KMS-11 (cell line): ENCODE results near the gene FOXN1.
A peak's percentile ranks its signal among the peaks of the same experiment; 100 is the strongest.

Experiments used
- H2AFZ ChIP-seq: fragments of 200-600 bp; sonication (generic); 2 replicates; pipeline ENCODE4 v1.6.1; 2016; ENCODE audit warnings: antibody characterized with exemption, mixed run types, low read depth
- H3K27ac ChIP-seq: fragments of 200-600 bp; sonication (generic); 2 replicates; pipeline ENCODE4 v1.6.1; 2016; ENCODE audit warnings: mild to moderate bottlenecking, mixed run types
- H3K27me3 ChIP-seq: fragments of 200-600 bp; sonication (generic); 2 replicates; pipeline ENCODE4 v1.6.1; 2017; ENCODE audit warnings: mild to moderate bottlenecking, low read depth, mixed run types, moderate library complexity; ENCODE audit not compliant: insufficient read depth
- H3K36me3 ChIP-seq: fragments of 200-600 bp; sonication (generic); 2 replicates; pipeline ENCODE4 v1.6.1; 2017; ENCODE audit warnings: mild to moderate bottlenecking, mixed run types; ENCODE audit not compliant: insufficient read depth
- H3K4me1 ChIP-seq: fragments of 200-600 bp; sonication (generic); 2 replicates; pipeline ENCODE4 v1.6.1; 2016; ENCODE audit warnings: mild to moderate bottlenecking, low read depth, mixed run types; ENCODE audit not compliant: poor library complexity, severe bottlenecking
- H3K4me2 ChIP-seq: fragments of 200-600 bp; sonication (generic); 2 replicates; pipeline ENCODE4 v1.7.0; 2016; ENCODE audit warnings: mild to moderate bottlenecking, mixed run types
- H3K4me3 ChIP-seq: fragments of 200-600 bp; sonication (generic); IDR thresholded peaks from 2 replicates; pipeline ENCODE4 v1.6.1; 2017; ENCODE audit warnings: low read depth, low read length, mixed read lengths; ENCODE audit not compliant: insufficient read depth
- H3K79me2 ChIP-seq: fragments of 200-600 bp; sonication (generic); 2 replicates; pipeline ENCODE4 v1.6.1; 2016; ENCODE audit warnings: low read depth, mixed run types; ENCODE audit not compliant: insufficient read depth
- H3K9ac ChIP-seq: fragments of 200-600 bp; sonication (generic); 2 replicates; pipeline ENCODE4 v1.6.1; 2016; ENCODE audit warnings: mild to moderate bottlenecking, mixed run types
- H4K20me1 ChIP-seq: fragments of 200-600 bp; sonication (generic); 2 replicates; pipeline ENCODE4 v1.6.1; 2016; ENCODE audit warnings: mild to moderate bottlenecking, mixed run types; ENCODE audit not compliant: insufficient read depth
- CTCF ChIP-seq: fragments of 200-600 bp; sonication (generic); conservative IDR thresholded peaks from 2 replicates; pipeline ENCODE4 v1.6.1; 2017; ENCODE audit warnings: low read depth, mild to moderate bottlenecking, antibody characterized with exemption, low read length, moderate library complexity, mixed read lengths

The FOXN1 gene

GRCh38 chr17:28536532-28537218 lies 30.5 kb downstream of the FOXN1 start:
- Histone ChIP-seq H3K79me2 (no peaks in the 10 kb centered on the region), H3K4me1 (peaks cover 33% of the 10 kb centered on the region), H3K4me2 (no peak overlapping the region), H3K4me3 (no peak overlapping the region), H3K27me3 (peaks cover 78% of the 10 kb centered on the region), H3K9ac (no peak overlapping the region), H2AFZ (no peak overlapping the region), H3K36me3 (no peaks in the 10 kb centered on the region), H4K20me1 (no peaks in the 10 kb centered on the region), H3K27ac (no peak overlapping the region)
- TF ChIP-seq CTCF = no peak

GRCh38 chr17:28537219-28537610 lies 31.1 kb downstream of the FOXN1 start:
- H2AFZ ChIP-seq = no peak overlapping the region
- no peak for TF ChIP-seq CTCF

GRCh38 chr17:28538296-28538895 lies 32.2 kb downstream of the FOXN1 start:
- Histone ChIP-seq H3K27me3 (peaks cover 61% of the 10 kb centered on the region), H2AFZ (no peak overlapping the region), H3K4me3 (no peak overlapping the region), H3K79me2 (no peaks in the 10 kb centered on the region), H3K4me1 (peaks cover 33% of the 10 kb centered on the region), H4K20me1 (no peaks in the 10 kb centered on the region), H3K27ac (no peak overlapping the region), H3K9ac (no peak overlapping the region), H3K36me3 (no peaks in the 10 kb centered on the region), H3K4me2 (peak overlapping the region; percentile 86)
- no peak for TF ChIP-seq CTCF

More at GRCh38 chr17:28537219-28537610, 31.1 kb downstream of the FOXN1 start:
- no peaks in the 10 kb centered on the region for H4K20me1 ChIP-seq
- H3K4me1 ChIP-seq = peaks cover 33% of the 10 kb centered on the region
- H3K27ac ChIP-seq = no peak overlapping the region
- no peak overlapping the region for H3K4me2 ChIP-seq
- no peak overlapping the region for H3K9ac ChIP-seq
- no peak overlapping the region for H3K4me3 ChIP-seq
- H3K36me3 ChIP-seq = no peaks in the 10 kb centered on the region
- no peaks in the 10 kb centered on the region for H3K79me2 ChIP-seq
- H3K27me3 ChIP-seq = peaks cover 72% of the 10 kb centered on the region

GRCh38 chr17:28540231-28540630 lies 34.1 kb downstream of the FOXN1 start:
- Histone ChIP-seq H3K4me1 (peaks cover 33% of the 10 kb centered on the region), H3K4me3 (no peak overlapping the region), H3K4me2 (no peak overlapping the region), H3K27ac (no peak overlapping the region), H4K20me1 (no peaks in the 10 kb centered on the region), H2AFZ (no peak overlapping the region), H3K79me2 (no peaks in the 10 kb centered on the region), H3K36me3 (no peaks in the 10 kb centered on the region), H3K9ac (no peak overlapping the region), H3K27me3 (peaks cover 43% of the 10 kb centered on the region)
- TF ChIP-seq CTCF = no peak
